Gastroesophageal sphincter (tissue), 3 donors: ENCODE results near the gene POLE3.

Source experiments
- EP300 ChIP-seq: sonication (generic); formaldehyde crosslinking; IDR thresholded peaks from one replicate; pipeline ENCODE4 v1.6.1; 2017; ENCODE audit warnings: antibody characterized with exemption, mild to moderate bottlenecking
- POLR2A ChIP-seq, 2 donors: fragments of 450-650 bp; IDR thresholded peaks; one replicate each; pipeline ENCODE4 v1.6.1; 2017; ENCODE audit warnings: antibody characterized with exemption in 2 of 2, mild to moderate bottlenecking in 2 of 2, moderate library complexity in 1 of 2
- POLR2AphosphoS5 ChIP-seq: sonication (generic); formaldehyde crosslinking; IDR thresholded peaks from one replicate; pipeline ENCODE4 v1.6.1; 2017; ENCODE audit warnings: antibody characterized with exemption
- TF ChIP-seq, protein P1 (sequence below), 4 experiments: fragments of 200-600 bp in 2 of 4; fragments of 450-650 bp in 2 of 4; sonication (generic) in 1 of 4; IDR thresholded peaks; one replicate each; pipeline ENCODE4 v1.5.1; 2017 to 2019; ENCODE audit warnings: antibody characterized with exemption in 4 of 4, mild to moderate bottlenecking in 2 of 4, moderate library complexity in 2 of 4

DNA sequence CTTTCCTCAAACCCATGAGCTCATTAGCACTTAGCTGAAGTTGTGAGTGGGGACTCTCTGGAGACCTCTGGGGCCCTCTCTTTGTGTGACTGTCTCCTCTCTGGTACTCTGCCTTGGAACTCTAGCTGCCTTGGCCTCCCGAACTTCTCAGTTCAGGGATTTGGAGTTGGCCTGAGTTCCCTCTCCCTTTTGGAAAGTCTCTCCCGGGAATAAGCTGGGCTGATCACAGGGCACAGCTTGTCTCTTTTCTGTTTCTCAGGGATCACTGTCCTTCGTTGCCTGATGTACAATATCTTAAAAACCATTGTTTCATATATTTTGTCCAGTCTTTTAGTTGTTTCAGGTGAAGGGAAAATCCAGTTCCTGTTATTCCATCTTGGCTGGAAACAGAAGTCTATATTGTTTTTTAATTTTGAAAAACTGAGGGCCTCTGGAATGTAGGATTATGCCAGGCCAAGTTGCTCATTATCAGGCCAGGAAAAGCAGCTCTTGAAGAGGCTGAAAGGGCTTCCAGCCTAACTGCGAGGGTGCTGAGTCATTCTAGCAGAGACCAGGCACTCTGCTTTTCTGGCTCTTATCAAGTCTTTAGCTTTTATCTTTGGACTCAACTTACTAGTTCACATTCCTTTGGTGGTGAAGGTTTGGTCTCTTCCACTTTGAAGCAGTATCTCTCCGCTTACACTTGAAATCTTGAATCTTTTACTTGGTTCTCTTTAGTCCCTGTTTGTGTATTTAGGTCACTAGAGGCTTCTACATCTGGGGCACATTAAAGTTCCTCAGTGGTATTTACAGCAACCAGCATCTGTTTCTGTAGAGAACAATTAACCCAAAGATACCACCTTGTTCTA, 44.7 kb upstream of the POLE3 start:
- TF ChIP-seq POLR2A (IDR thresholded peaks at IDR 0.05): no peak
- TF ChIP-seq, protein P1, sequence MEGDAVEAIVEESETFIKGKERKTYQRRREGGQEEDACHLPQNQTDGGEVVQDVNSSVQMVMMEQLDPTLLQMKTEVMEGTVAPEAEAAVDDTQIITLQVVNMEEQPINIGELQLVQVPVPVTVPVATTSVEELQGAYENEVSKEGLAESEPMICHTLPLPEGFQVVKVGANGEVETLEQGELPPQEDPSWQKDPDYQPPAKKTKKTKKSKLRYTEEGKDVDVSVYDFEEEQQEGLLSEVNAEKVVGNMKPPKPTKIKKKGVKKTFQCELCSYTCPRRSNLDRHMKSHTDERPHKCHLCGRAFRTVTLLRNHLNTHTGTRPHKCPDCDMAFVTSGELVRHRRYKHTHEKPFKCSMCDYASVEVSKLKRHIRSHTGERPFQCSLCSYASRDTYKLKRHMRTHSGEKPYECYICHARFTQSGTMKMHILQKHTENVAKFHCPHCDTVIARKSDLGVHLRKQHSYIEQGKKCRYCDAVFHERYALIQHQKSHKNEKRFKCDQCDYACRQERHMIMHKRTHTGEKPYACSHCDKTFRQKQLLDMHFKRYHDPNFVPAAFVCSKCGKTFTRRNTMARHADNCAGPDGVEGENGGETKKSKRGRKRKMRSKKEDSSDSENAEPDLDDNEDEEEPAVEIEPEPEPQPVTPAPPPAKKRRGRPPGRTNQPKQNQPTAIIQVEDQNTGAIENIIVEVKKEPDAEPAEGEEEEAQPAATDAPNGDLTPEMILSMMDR (IDR thresholded peaks at IDR 0.05): no peak
- TF ChIP-seq EP300: no peak
- peak; percentile 60 for TF ChIP-seq POLR2AphosphoS5
